Stimulated activated naive CD8-positive, alpha-beta T cell treated with anti-CD3 and anti-CD28 coated beads, Interleukin-15, Interleukin-2, amounts not matched to agents 100 U/mL and 50 U/mL, for 24 hours (primary cell): Measurements from ENCODE around the gene MAD1L1.

Source experiments
- ATAC-seq: fragments of 150-1000 bp; cut with Tn5 transposase; one replicate; pipeline ENCODE4 v1.10.0; 2021
- DNase-seq: peaks from one replicate; pipeline ENCODE4 v3.0.0; 2021

MAD1L1 gene

DNA sequence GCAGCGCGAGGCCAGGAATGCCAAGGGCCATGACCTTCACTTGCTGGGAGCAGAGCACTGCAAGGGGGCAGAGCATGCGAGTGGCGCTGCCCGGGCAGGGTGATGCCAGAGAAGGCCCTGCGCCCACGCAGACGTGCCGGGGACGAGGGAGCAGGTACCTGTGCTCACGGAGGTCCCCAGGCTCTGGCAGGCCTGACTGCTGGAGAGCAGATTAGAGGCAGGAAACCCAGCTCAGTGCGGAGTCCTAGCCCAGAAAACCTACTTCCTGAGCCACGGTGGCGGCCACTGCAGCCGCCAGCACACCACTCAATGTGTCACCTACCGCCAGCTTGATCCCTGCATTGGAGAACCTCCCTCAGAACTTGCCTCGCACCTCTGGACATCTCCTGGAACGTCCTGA, 148.4 kb downstream of the MAD1L1 start:
- DNase-seq (no peak), ATAC-seq (peak; percentile 21)

DNA sequence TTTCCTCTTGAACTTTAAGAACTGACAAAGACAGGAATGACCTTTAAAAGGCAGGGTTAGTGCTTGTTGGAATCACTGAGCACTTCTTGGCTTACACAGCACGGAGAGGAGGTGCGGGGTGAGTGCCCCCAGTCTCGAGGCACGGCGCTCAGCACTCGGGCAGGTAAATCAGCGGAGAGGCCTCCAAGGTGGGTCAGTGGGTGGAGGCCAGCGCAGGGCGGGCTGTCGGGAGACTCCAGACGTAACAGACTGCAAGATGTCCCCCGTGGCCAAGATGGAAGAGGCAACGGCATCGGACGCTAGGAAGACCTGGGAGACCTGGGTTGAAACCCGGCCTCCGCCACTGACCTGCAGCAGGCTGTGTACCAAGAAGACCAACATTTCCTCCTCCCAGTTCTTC, 149.4 kb downstream of the MAD1L1 start:
- no peak for DNase-seq
- no peak for ATAC-seq

DNA sequence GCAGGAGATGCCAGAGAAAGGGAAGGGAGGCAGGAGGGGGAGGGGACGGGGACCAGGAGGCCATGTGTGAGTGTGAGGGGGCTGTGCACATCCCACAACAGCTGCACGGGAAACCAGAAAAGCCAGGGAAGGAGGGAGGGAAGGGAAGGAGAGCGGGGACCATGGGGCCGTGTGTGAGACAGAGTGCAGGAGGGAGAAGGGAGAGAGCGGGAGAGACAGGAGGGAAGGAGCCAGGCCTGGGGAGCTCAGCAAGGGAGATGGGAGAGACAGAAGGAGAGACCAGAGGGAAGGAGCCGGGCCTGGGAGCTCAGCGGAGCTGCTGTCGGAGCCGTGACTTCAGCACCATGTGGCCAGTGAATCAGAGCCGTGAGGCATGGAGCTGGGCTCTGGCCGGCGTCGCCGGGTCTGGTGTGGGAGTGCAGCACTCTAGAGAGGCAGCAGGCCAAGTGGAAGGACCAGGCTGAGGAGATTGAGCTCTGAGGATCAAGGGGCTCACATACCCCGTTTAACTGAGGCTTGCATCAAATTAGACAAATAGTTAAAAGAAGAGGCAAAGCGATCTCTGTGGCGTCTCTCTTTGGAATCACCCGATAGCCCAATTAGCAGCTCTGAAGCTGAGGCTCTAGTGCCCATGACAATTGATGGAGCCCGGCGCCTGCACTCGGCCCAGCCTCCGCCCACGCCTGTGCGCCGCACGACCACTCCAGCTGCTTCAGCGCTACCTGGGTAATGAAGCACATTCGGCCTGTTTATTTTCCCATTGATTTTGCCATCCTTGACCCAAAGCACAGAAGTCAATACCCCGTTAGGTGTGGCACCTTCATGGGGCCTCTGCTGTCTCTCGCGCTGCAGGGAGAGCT, 150.4 kb downstream of the MAD1L1 start:
- no peak for ATAC-seq
- no peak for DNase-seq

DNA sequence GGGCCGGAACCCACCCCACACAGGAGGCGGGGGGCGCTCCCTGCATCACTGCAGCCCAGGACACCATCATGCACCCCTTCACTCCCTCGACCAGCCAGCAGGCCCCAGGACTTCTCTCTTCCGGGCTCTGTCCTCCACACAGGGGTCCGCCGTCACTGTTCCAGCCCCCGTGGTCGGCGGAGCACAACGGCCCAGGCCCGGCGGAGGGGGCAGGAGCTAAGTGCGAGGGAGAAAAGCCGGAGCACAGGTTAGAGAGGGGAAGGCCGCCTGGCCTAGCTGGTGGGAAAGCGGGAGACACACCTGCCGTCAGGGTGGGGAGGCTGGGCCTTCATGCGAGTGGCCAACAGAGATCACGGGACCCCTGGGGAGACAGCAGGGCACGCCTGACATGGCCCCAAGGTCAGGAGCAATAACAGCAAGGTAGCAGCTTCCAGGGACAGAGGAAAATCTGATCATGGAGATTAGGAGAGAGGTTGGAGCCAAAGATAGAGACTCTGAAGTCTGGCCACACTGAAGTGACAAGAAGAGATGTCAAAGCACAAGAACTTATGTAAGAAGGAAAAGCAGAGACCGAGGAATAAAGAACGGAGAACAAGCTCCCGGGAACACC, 151.1 kb downstream of the MAD1L1 start:
- ATAC-seq, result no peak
- DNase-seq, result no peak

DNA sequence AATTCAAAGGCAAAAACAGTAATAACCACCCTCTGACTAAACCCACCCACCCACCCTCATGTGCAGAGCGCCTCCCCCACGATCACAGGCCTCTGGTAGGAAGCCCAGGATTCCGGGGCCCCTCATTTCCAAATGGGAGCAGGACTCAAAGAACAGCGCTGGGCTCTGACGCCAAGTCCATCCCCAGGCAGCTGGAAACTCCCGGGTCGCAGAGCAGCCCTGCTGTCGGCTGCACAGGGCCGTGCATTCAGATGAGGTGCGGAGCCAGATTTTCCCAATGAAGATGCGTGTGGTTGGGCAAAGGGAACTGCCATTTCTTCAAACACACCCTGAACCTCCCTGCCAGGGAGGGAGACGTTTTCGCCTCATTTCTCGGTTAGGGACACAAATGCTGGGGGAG, 152.3 kb downstream of the MAD1L1 start:
- ATAC-seq (no peak), DNase-seq (no peak)

DNA sequence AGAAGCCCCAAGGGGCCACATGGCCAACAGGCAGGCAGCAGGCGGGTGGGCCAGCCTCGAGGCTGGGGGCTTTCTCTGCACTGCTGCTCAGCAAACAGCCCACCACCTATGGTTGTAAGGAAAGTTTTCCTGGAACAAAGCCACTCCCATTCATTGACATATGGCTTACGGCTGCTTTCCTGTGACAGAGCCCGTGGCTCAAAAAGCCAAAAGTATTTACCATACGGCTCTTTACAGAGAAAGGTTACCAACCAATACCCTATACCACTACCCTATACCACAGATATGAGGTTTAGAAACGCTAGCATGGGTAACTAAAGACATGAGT, 152.7 kb downstream of the MAD1L1 start:
- DNase-seq, result no peak
- ATAC-seq, result no peak

DNA sequence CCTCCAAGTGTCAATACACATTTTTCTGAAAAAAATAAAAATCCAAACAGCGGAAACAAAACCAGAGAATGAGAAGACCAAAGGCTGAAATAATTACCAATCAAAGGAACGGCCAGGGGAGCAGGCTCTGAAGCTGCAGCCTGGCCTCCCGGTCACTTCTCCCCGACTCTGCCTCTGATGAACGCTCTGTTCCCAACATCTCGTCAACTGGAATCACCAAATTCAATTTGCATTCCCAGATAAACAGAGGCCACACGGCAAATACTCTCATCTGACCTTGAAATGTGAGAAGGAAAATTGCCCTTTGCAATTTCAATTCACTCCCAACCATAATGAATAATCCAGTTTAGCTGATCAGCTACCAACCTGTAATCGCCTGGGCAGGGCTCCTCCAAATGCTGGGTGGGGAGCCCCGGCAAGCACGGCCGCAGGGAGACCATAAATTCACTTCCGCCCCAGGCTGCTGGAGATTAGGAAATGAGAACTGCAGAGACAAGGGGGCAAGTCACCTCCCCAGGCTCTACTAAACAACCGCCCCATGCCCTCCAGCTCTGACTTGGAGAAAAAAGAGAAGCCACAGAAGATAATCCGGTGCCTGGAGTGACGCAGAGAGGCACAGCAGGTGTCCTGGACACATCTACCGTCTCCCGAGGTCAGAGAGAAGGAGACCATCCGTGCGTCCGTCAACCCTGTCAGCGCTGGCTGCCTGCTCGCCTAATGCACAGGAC, 153.2 kb downstream of the MAD1L1 start:
- ATAC-seq (no peak), DNase-seq (no peak)

DNA sequence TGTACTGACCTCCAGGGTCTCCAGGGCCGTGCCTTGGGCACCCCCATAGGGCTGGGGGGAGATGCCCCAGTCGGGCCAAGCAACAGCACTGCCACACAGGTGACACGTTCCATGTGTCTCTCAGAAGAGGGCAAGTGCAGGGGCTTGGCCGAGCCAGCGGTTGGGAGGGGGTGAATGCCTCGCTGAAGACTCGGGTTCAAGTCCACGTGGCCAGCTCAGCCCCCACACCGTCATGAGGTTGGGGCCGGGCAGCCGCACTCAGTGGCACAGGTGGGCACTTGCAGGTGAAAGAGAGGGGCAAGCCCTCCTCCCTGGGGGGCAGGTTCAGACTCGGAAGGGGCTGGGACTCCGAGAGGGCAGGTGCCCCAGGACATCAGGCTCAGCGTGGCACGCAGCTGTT, 153.8 kb downstream of the MAD1L1 start:
- DNase-seq, result no peak
- no peak for ATAC-seq

DNA sequence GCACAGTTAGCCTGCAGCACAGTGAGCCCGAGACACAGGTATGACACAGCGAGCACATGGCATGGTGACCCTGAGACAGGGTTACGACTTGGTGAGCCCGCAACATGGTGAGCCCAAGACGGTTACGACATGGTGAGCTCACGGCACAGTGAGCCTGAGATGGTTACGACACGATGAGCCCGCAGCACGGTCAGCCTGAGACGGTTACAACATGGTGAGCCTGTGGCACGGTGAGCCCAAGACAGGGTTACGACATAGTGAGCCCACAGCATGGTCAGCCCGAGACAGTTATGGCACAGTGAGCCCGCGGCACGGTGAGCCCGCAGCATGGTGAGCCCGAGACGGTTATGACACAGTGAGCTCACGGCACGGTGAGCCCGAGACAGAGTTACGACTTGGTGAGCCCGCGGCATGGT, 156.1 kb downstream of the MAD1L1 start:
- no peak for DNase-seq
- ATAC-seq, result no peak

DNA sequence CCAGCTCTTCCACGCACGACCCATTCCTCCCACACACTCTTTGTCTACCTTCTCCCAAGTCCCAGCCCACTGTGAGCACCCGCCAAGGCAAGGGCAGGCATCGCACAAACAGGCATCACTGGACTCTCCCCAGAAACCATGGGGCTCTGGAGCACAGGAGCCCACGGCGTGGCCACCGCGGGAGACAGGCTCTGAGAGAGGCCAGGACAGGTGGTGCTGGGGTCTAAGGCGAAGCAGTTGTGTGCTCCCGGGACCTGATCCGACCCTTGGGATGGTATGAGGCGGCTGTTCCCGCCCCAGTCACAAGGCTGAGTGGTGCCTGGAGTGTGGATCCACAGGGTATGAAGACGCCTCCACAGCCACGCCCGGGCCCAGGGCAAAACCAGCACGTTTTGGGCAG, 156.9 kb downstream of the MAD1L1 start:
- ATAC-seq, result no peak
- DNase-seq, result no peak

DNA sequence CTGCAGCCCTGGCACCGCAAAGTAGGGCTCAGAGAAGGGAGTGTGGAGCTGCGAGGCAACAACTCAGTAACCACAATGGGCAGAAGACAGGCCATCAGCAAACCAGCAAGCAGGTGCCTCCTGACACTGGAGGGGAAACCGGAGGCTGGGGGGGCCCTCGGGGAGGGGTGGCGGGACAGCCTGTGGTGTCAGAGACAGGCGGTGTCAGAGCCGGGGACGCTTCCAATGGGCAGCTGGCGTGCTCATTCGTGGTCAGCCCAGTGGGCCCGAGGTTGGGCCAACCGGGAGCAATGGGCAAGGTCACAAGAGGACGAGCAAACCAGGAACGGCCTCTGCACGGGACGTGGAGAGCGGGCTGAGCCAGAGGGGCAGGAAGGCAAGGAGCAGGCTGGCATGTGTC, 158.1 kb downstream of the MAD1L1 start:
- no peak for ATAC-seq
- DNase-seq, result no peak

DNA sequence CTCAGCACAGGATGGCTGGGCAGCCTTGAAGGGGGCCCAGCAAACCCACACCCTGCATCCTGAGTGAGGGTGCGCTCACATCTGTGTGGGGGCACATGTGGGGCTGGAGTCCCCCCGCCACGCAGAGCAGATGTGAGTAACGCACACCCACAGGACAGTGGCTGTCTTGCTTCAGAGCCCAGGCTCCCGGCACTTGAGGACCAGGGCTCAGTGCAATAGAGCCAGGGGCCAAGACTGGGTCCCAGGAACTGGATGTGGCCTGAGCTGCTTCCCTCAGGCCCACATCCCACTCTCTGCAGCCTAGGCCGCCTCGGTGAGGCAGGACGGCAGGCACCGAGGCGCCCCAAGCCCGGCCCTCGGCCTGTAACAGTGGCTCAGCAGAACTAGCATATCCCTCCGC, 159.9 kb downstream of the MAD1L1 start:
- DNase-seq, result no peak
- ATAC-seq, result peak; percentile 29

DNA sequence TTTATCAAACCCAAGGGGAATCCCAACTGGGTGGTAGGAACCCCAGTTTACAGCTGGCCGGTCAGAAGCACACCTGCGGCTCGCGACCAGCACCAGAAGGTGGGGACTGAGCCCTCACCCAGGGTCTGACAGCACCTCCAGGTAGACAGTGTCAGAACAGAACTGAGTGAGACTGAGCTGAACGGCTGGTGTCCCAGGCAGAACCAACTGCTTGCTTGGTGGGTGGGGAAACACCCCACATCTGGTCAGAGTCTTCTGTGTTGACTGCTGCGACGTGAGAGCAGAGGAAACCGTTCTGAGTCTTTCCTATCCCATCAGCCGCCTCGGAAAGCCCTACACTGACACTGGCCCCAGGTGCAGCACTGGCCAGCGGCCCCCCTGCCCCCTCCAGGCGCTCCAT, 160.7 kb downstream of the MAD1L1 start:
- ATAC-seq (peak; percentile 55), DNase-seq (peak; percentile 28)

DNA sequence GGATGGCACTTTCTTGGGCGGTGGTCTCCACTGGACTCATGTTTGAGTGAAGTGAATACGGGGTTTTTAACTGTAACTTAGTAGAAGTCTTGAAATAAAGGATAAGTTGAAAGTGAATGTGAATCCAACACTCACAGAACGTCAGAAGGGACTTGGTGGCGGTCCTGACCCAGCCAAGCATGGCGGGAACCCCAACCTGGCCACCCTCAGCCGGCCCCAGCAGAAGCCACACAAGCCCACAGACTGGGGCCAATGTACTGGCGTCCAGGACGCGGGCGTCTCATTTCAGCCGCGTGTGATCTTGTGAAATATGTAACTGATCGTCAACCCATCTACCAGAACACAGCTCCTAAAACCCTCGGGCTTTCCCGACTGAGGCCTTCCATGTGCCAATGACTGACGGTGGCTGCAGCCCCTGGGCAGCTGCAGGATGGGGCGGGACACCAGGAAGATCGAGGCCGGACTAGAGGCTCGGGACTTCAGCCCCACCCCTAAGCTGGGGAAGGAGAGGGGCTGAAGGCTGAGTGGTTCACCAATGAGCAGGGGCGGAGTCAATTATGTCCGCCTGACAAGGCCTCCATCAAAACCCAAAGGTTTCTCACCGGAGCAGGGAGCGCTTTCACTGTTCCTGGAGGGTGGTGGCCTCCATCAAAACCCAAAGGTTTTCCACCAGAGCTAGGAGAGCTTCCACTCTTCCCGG, 161.5 kb downstream of the MAD1L1 start:
- DNase-seq (no peak), ATAC-seq (no peak)

DNA sequence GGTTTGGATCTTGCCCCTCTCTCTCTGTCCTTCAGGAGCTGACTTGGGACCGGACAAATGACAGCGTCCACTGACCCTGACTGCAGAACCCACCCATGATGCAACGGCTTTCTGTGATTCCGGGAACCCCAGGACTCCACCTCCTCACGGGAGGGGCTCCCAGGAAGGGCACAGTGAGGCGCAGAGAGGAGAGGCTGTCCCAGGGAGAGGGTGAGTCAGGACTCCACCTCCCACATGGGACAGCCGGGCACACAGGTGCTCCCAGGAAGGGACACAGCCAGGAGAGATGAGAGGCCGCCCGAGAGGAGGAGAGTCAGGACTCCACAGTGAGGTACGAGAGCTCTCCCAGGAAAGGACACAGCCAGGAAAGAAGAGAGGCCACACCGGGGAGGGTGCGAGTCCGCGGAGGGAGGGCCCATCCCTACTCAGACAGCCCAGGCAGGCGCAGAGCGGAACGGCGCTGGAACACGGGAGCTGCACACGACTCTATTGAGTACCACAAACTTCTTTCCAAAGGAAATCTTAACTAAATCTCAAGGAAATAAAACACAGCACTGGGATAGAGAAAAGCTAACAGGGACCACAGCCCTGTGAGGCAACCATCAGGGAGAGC, 162.5 kb downstream of the MAD1L1 start:
- DNase-seq (no peak), ATAC-seq (no peak)

DNA sequence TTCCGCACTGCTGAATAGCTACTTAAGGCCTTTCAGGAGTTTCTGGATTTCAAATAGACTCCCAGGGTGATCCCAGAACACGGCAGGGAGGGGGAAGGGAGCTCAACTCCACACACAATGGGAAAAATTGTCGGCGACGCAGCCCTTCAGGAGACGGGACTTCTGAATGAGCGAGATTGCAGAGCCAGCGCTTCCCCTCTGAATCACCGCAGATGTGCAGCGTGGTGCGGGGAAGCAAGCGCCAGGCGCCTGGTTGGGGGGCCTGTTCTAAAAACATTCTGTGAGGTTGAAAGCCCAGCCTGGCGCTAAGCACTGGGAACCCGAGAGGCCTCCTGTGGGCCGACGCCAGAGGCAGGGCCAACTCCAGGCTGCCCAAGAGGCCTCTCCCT, 163.3 kb downstream of the MAD1L1 start:
- DNase-seq, result no peak
- ATAC-seq, result no peak

DNA sequence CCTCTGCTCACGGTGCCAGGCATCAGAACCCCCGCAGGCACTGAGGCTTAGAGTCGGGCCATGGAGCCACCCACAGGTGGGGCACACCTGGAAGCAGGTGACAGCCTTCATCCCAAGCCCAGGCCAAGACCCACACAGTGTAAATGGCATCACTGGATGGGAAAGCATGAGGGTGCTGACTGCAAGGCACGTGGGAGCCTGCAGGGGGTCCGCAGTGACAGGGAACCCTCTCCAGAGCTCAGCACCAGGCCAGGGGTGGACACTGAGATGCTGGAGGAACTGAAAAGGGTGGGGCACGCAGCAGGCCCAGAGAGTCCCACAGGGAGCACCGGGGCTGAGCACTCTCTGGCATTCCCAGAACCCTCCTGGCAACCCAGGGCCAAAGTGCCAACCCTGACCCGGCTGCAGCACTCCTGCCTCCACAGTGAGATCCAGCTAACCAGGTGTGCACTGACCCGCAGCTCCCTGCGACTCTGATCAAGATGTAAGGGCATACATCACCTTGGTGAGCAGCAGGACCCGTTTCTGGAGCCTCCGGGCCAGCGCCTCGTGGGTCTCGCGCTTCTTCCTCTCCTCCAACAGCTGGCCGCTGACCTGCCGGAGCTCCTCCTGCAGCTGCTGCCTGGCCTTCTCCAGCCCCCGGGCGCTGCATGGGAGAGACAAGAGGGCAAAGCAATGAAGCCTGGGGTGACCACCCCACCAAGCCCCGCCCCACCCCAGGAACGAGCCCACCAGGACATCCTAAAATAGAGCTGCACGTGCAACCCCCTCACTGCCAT, 163.9 kb downstream of the MAD1L1 start:
- ATAC-seq (no peak), DNase-seq (no peak)

DNA sequence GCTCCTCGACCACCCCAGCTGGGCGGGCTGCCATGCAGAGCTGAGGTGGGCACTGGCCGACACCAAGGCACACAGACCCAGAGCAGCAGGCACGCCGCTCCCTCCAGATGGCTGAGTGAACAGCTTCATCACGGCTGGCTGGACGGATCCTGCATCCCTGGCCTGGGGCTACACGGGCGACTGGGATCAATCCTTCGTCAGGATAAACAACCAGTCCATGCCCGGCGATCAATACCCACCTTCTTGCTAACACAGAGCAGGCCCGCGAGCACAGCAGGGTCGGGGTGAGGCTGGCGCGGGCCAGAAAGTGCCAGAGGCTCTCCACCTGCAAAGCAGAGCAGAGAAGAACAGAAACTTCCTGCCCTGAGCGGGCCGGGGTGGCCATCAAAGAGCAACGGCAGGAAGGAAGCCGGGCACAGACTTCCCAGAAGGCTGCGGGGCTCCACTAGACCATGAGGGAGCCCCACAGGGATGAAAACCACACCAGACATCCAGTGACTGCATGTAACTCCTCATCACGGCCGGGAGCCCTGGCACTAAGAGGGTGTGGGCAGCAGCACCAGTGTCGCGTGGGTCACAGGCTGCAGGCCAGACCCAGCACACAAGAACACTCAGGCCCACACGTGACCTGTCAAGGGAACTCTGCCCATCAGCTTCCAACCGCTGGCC, 166.4 kb downstream of the MAD1L1 start:
- DNase-seq (peak; percentile 30), ATAC-seq (peak; percentile 56)

DNA sequence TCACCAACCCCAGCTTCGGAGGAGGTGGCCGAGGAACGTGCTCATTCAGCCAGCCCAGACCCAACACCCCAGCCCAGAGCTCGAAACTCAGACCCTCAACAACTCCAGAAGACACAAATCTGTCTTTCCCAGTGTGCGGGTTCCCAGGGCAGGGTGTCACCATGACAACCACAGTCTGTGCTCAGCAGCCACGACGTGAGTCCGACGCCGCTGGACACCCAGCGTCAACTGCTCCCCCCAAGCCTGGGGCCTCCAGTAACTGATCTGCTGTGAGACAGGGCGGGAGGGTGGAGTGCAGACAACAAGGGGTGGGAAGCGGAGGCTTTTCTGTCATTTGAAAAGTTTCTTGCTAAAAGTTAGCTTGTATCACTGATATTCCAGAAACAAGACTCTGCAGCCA, 167.2 kb downstream of the MAD1L1 start:
- no peak for ATAC-seq
- DNase-seq, result no peak

DNA sequence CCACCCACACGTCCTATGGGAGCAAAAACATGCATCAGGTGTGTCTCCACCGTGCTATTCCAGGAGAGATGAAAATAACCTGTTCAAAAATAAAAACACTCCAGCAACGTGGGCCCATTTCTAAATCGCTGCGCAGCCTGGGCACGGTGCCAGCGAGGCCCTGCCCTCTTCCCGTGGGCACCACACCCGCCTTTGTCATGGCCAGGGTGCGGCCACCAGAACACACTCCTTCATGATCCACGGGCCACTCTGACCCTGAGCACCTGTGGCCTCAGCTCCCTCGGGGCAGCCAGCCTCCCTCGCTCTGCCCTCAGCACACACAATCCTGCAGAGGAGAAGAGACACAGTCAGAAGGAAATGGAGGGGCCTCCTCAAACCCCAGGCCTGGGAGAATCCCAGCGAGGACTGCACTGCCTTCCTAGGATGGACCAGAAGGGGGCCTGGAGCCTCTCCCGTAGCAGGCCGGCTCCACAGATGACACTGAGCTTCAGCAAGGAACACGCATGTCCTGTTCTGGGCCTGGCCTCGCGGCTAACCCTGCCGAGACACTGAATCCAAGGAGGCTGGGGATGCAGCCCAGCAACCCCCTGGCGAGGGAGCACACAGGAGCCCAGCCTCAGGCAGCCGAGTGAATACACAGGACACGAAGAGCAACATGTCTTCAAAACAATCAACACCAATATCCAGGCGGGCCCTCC, 169.0 kb downstream of the MAD1L1 start:
- ATAC-seq, result no peak
- DNase-seq, result no peak
